Ovary (tissue), 3 donors: ENCODE results near the gene HIVEP3.

Experiments
- EP300 ChIP-seq: sonication (generic); formaldehyde crosslinking; IDR thresholded peaks from one replicate; pipeline ENCODE4 v1.6.1; 2017; ENCODE audit warnings: antibody characterized with exemption
- POLR2A ChIP-seq: fragments of 450-650 bp; IDR thresholded peaks from one replicate; pipeline ENCODE4 v1.6.1; 2017; ENCODE audit warnings: antibody characterized with exemption, mild to moderate bottlenecking, moderate library complexity
- TF ChIP-seq, protein P1 (sequence below), 3 donors: fragments of 450-650 bp in 2 of 3; fragments of 200-600 bp in 1 of 3; IDR thresholded peaks; one replicate each; pipeline versions ENCODE4 v1.5.1 to v1.8.0; 2016 to 2022; ENCODE audit warnings: antibody characterized with exemption in 3 of 3, mild to moderate bottlenecking in 1 of 3
- donor health status: DM: no; HTN: no; CAD: no.

DNA sequence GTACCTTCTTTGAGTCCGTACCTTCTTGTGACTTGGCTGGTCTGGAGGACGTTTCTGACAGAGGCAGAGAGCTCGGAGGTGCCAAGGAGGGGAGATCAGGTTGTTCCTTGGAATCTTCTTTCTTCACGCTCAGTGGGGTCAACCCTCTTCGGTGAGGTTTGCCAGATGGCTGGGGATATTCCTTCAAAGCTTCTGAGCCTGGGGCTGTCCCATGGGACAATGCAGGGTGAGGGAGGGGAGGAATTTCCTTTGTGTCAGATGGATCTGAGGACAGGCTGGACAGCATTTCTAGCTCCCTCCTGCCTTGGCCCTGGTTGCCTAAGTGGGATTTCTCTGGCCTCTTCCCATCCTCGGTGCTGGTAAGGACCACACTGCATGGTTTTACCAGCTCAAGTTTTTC is 338.7 kb downstream of the HIVEP3 start:
- TF ChIP-seq, protein P1, sequence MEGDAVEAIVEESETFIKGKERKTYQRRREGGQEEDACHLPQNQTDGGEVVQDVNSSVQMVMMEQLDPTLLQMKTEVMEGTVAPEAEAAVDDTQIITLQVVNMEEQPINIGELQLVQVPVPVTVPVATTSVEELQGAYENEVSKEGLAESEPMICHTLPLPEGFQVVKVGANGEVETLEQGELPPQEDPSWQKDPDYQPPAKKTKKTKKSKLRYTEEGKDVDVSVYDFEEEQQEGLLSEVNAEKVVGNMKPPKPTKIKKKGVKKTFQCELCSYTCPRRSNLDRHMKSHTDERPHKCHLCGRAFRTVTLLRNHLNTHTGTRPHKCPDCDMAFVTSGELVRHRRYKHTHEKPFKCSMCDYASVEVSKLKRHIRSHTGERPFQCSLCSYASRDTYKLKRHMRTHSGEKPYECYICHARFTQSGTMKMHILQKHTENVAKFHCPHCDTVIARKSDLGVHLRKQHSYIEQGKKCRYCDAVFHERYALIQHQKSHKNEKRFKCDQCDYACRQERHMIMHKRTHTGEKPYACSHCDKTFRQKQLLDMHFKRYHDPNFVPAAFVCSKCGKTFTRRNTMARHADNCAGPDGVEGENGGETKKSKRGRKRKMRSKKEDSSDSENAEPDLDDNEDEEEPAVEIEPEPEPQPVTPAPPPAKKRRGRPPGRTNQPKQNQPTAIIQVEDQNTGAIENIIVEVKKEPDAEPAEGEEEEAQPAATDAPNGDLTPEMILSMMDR (IDR thresholded peaks at IDR 0.05) = no peak
- TF ChIP-seq POLR2A (no peak), EP300 (no peak)
